SIG-M5 treated with dmso at 0.1 percent for 504 hours (cell line): Measurements from ENCODE around the gene MYH11.
"Not testable (repeated sequence)": the region's sequence is repeated elsewhere in the genome, so short reads cannot be mapped to it uniquely, and the experiment has no call there.

Experiments
- DNase-seq: peaks from one replicate; lab custom pipeline; 2025; ENCODE audit not compliant: unreplicated experiment; lab: John Stamatoyannopoulos, UW

The MYH11 gene

GRCh38 chr16:15846510-15846909 lies 10.3 kb downstream of the MYH11 start:
- DNase-seq = no peak

DNA sequence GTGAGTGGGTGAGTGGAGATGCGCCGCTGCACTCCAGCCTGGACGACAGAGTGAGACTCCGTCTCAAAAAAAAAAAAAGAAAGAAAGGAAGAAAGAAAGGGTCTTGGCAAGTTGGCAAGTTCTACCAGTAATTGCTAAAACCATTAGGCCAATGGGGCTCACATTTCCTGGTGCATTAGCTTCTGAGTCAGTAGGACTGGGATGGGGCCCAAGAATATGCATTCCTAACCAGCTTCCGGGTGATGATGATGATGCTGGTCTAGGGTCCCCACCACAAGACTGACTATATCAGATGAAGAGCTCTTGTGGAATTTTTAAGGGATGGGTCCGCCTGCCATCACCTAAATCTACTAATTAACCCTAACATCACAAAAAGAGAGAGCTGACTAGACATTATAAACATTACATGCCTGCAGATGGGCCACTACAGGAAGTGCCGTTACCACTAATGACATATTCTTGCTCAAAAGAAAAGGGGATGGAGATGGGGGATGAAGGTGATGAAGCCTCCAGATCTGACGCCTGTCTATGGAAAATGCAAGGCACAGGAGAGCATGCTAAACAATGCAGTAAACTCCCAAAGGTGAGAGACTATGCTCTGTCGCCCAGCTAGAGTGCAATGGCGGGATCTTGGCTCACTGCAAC lies 13.1 kb downstream of the MYH11 start:
- no peak for DNase-seq

DNA sequence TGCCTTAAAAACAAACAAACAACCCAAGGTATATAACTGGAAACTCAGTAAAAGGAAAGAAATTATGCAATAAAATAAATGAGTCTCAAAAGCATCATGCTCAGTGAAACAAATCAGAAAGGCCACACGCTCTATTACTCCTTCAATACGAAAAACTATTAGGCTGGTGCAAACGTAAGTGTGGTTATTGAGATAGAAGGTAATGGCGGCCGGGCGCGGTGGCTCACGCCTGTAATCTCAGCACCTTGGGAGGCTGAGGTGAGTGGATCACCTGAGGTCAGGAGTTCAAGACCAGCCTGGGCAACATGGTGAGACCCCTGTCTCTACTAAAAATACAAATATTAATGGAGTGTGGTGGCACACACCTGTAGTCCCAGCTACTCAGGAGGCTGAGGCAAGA lies 17.6 kb downstream of the MYH11 start:
- not testable (repeated sequence) for DNase-seq

GRCh38 chr16:15837761-15838160 lies 19.1 kb downstream of the MYH11 start:
- no peak for DNase-seq

DNA sequence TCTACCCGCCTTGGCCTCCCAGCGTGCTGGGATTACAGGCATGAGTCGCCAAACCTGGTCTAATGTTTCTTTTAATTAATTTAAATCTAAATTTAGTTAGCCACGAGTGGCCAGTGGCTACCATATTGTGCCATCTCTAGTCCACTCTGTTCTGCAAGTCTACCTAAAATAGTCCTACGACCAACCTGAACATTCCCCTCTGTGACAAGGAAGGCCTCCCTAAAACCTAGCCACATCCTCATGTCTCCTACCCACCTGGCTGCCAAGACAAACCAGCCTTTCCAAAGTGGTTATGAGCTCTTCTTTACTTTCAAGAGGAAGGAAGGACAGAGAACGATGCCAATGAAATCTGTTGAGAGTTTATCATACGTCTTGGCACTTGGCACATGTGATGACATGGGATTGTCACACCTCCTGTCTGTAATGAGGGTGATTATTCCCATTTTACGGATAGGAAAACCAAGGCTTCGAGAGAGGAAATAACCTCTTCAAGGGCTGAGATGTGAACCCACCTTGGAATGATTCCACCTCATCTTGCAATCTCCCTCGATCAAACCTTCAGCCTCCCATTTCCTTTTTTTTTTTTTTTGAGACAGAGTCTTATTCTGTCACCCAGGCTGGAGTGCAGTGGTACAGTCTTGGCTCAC lies 19.7 kb downstream of the MYH11 start:
- DNase-seq = no peak

DNA sequence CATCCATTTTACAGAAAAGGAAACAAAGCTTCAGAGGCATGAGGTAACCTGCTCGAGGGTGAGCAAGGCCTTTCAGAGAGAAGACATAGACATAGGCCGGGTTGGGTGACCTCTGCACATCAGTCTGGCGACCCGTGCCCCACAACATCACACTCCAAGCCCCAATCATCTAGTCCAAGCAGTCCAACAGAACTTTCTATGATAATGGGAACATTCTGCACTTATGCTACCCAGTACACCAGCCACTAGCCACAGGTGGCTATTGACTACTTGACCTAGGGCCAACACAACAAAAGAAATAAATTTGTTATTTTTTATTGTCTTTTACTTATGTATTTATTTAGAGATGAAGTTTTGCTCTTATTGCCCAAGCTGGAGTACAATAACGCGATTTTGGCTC lies 20.8 kb downstream of the MYH11 start:
- DNase-seq = no peak

DNA sequence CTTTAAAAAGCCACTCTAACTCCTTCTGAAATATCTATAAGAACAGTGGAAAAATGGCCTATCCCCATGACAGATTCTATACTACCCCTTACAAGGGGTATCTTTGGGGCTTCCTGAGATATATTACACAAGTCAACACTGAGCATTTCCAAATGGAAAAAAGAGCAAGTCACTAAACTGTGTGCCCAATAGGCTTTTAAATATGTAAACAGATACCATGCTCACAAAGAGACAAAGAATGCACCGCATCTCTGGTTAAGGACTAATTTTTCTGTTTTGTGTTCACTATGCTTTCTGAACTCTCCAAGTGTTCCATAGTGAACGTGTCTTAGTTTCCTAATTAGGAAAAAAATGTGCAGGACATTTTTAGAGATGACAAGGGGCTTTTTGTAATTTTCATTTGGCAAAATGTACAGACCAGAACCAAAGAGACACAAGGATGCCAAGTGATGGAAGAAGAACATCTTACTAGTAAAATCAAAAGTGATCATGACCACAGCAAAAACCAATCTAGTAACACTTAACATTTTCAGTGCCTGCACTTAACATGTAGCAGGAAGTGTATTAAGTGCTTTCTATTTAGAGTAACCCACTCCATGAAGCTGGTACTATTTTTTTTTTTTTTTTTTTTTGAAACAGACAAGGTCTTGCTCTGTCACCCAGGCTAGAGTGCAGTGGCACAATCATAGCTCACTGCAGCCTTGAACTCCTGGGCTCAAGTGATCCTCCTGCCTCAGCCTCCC lies 21.5 kb downstream of the MYH11 start:
- DNase-seq = no peak

GRCh38 chr16:15834502-15834901 lies 22.3 kb downstream of the MYH11 start:
- peak; percentile 26 for DNase-seq

DNA sequence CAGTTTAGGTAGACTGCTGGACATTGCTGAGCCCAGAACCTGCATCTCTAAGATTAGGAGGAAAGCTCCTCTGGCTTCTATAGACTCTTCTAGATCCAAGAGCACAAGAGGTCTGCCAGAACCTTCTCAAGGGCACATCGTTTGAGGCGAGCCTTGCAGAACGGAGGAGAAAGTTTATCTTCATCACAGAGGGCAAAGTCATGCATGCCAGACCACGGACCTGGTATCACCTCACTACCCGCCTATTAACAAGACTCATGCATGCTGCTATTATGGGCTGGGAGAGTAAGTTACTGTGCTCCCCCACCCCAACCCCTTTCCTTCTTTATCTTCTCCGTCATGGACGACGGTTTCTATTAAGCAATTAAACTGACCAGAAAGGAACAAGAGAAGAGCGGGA lies 23.3 kb downstream of the MYH11 start:
- no peak for DNase-seq

GRCh38 chr16:15832241-15832640 lies 24.6 kb downstream of the MYH11 start:
- no peak for DNase-seq

- DNase-seq = peak; percentile 41
Observed at GRCh38 chr16:15830832-15831451, 25.9 kb downstream of the MYH11 start.

DNA sequence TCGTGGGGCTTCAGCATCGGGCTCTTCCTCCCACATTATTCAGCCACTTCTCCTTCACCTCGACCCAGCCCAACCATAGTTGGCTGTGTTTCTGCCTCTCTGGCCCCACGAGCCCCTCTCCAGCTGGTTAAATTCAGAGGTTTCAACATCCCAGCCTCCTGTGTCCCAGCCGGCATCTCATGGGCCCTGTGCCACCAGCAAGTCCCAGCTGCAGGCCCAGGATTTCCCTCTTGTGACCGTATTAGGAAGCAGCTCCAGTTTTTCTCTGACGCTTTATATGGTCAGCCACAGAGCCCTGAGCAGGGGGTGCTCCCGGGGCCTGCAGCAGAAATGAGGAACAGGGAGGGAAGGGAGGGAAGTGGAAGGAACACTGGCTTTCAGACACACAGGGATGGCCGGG lies 27.4 kb downstream of the MYH11 start:
- DNase-seq = peak; percentile 14

DNA sequence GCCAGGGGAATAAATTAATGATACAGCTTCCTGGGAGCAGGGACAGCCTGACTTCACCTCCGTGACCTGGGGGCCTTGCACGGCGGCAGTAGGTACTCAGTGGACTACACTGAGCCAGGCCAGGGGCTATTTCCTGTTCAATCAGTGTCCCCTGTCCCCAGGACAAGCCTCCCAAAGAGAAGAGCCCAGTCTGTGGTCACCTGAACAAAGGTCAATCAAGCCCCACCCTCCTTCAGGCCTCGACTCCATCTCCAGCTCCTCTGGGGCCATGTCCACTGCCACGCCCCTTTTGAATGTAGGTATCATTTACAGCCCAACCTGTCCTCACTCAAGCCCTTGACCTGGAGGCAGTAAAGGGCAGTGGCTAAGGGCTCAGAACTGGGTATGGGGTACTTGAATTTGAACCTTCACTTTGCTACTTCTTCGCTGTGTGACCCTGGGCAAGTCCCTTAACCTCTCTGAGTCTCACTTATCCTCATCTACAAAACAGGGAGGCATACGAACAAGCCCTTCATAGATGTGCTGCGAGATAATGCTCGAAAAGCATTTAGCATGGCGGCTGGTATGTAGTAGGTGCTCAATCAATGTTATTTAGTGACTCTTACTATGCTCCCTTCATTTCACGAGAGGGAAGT lies 29.0 kb downstream of the MYH11 start:
- no peak for DNase-seq

DNA sequence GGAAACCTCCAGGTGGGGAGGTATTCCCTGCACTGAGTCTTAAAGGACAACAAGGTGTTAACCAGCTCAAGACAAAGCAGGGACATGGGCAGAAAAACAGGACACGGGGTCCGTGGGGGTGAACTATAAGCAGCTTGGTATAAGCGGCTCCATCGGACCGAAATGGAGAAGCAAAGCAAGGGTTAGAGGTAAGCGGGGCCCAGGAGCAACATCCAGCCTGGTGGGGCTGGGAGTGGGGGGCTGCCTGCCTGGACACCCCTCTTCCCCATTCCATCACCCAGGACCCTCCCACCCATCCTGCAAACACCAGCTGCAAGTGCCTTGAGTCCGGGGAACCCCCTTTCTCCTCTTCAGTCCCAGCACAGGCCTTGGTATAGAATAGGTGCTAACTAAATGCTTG lies 29.5 kb downstream of the MYH11 start:
- no peak for DNase-seq

GRCh38 chr16:15825750-15826305 lies 31.0 kb downstream of the MYH11 start:
- no peak for DNase-seq

- no peak for DNase-seq
Observed at GRCh38 chr16:15822957-15823356, 33.9 kb downstream of the MYH11 start.

DNA sequence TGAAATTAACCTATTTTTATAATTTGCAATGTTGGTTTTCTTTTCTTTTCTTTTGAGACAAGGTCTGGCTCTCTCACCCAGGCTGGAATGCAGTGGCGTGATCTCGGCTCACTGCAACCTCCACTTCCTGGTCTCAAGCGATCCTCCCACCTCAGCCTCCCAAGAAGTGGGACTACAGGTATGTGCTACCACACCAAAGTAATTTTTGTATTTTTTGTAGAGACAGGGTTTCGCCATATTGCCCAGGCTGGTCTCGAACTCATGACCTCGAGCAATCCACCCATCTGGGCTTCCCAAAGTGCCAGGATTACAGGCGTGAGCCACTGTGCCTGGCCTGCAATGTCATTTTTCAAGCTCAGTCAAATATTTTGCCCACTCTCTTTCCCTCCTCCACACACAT lies 36.0 kb downstream of the MYH11 start:
- no peak for DNase-seq

- DNase-seq = no peak
Observed at GRCh38 chr16:15819046-15819445, 37.8 kb downstream of the MYH11 start.

- DNase-seq = no peak
Observed at GRCh38 chr16:15817446-15817845, 39.4 kb downstream of the MYH11 start.

- DNase-seq = no peak
Observed at GRCh38 chr16:15816228-15816627, 40.6 kb downstream of the MYH11 start.

DNA sequence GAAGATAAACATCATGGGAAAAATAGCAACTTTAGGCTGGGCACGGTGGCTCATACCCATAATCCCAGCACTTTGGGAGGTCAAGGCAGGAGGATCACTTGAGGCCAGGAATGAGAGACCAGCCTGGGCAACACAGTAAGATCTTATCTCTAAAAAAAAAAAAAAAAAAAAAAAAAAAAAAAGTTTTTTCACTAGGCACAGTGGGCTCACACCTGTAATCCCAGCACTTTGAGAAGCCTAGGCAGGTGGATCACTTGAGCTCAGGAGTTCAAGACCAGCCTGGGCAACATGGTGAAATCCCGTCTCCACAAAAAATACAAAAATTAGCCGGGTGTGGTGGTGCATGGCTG lies 44.5 kb downstream of the MYH11 start:
- DNase-seq = not testable (repeated sequence)
